ENCODE results near the gene ADGRB2.
"Not testable (repeated sequence)": the region's sequence is repeated elsewhere in the genome, so short reads cannot be mapped to it uniquely, and the experiment has no call there.

ADGRB2 gene

GRCh38 chr1:31715873-31716220 is 48.3 kb downstream of the ADGRB2 start:
- DNase-seq, result no peak

- peak; percentile 70 for DNase-seq
Measured at GRCh38 chr1:31715087-31715872, 48.9 kb downstream of the ADGRB2 start.

- peak; percentile 62 for DNase-seq
Measured at GRCh38 chr1:31714442-31715086, 49.6 kb downstream of the ADGRB2 start.

- no peak for DNase-seq
Measured at GRCh38 chr1:31712630-31713029, 51.5 kb downstream of the ADGRB2 start.

GRCh38 chr1:31712068-31712467 is 52.1 kb downstream of the ADGRB2 start:
- no peak for DNase-seq

GRCh38 chr1:31708324-31708723 is 55.8 kb downstream of the ADGRB2 start:
- no peak for DNase-seq

GRCh38 chr1:31707711-31708110 is 56.4 kb downstream of the ADGRB2 start:
- DNase-seq, result no peak

GRCh38 chr1:31707059-31707600 is 57.0 kb downstream of the ADGRB2 start:
- not testable (repeated sequence) for DNase-seq

- no peak for DNase-seq
Measured at GRCh38 chr1:31706384-31707058, 57.6 kb downstream of the ADGRB2 start.

GRCh38 chr1:31705080-31705866 is 58.9 kb downstream of the ADGRB2 start:
- peak; percentile 91 for DNase-seq

- no peak for DNase-seq
Measured at GRCh38 chr1:31704271-31705079, 59.7 kb downstream of the ADGRB2 start.

- no peak for DNase-seq
Measured at GRCh38 chr1:31703431-31704270, 60.5 kb downstream of the ADGRB2 start, which contains the start of gene COL16A1. Gene COL16A1 (minus strand): TSS chr1:31704017. CDS start chr1:31702193, 1,824 bp downstream.

- DNase-seq, result no peak
Measured at GRCh38 chr1:31702836-31703404, 61.2 kb downstream of the ADGRB2 start.

- DNase-seq, result no peak
Measured at GRCh38 chr1:31701091-31701736, 62.9 kb downstream of the ADGRB2 start.

- no peak for DNase-seq
Measured at GRCh38 chr1:31700468-31701090, 63.6 kb downstream of the ADGRB2 start.

- no peak for DNase-seq
Measured at GRCh38 chr1:31699341-31699891, 64.7 kb downstream of the ADGRB2 start.

GRCh38 chr1:31697369-31697984 is 66.7 kb downstream of the ADGRB2 start:
- no peak for DNase-seq

GRCh38 chr1:31696242-31696641 is 67.9 kb downstream of the ADGRB2 start:
- no peak for DNase-seq

GRCh38 chr1:31695327-31695726 is 68.8 kb downstream of the ADGRB2 start:
- no peak for DNase-seq
